ENCODE results near the gene TENM3. TPM values are rescaled to one million over a fixed set of nuclear protein-coding genes. Genes with fewer than 3 reads are reported as not detected.

Gene TENM3
- polyA plus RNA-seq, 1 of the 3 experiments (the other 2 are of a cell fraction): 10.4 TPM

GRCh38 chr4:182845618-182846017 is 602.4 kb downstream of the TENM3 start:
- Histone ChIP-seq H3K36me3 (replicated peaks in 1 of 2; ENCODE audit: control insufficient read depth in 1 of 2, insufficient read depth in 2 of 2, low read length in 1 of 2) (no peaks in the 10 kb centered on the region), H3K9me3 (no peaks in the 10 kb centered on the region), H3K27ac (ENCODE audit: low read depth in 2 of 2, low read length in 1 of 2) (no peak overlapping the region), H3F3A (replicated peaks; ENCODE audit: insufficient read depth) (no peaks in the 10 kb centered on the region), H3K4me2 (no peak overlapping the region), H3K79me2 (ENCODE audit: insufficient read depth) (no peaks in the 10 kb centered on the region), H3K9me2 (no peaks in the 10 kb centered on the region), H3K9ac (no peak overlapping the region), H3K4me1 (ENCODE audit: control insufficient read depth in 1 of 2, insufficient read depth in 2 of 2, low read depth in 1 of 2, low read length in 1 of 2) (no peaks in the 10 kb centered on the region; a peak in 1 of 4 replicates), H3K27me3 (ENCODE audit: insufficient read depth) (no peaks in the 10 kb centered on the region), H4K20me1 (ENCODE audit: insufficient read depth) (no peaks in the 10 kb centered on the region), H3K4me3 (ENCODE audit: low read depth in 2 of 2, low read length in 1 of 2) (no peak overlapping the region), H2AFZ (ENCODE audit: low read depth) (no peak overlapping the region)
- no peak for DNase-seq
- WGBS (ENCODE audit: low lambda C conversion rate): 60% methylated on average over 6 of the region's 6 CpGs
- no peak for TF ChIP-seq RXRA (IDR thresholded peaks at IDR 0.05; ENCODE audit: borderline replicate concordance, low read depth)
- TF ChIP-seq USF2 (IDR thresholded peaks at IDR 0.05; ENCODE audit: borderline replicate concordance, low read depth, low read length): no peak
- no peak for TF ChIP-seq REST (IDR thresholded peaks at IDR 0.05; ENCODE audit: low read depth, low read length)
- TF ChIP-seq TEAD4 (IDR thresholded peaks at IDR 0.05; ENCODE audit: borderline replicate concordance, insufficient read depth): no peak
- TF ChIP-seq MEF2A (IDR thresholded peaks at IDR 0.05; ENCODE audit: borderline replicate concordance, low read depth): no peak
- no peak for TF ChIP-seq SMC3 (IDR thresholded peaks at IDR 0.05; ENCODE audit: low read depth, low read length)
- no peak for TF ChIP-seq IRF3 (IDR thresholded peaks at IDR 0.05; ENCODE audit: low read depth, low read length)
- no peak for TF ChIP-seq TCF12 (IDR thresholded peaks at IDR 0.05)
- TF ChIP-seq CTCF (IDR thresholded peaks at IDR 0.05): no peak
- TF ChIP-seq CHD2 (IDR thresholded peaks at IDR 0.05; ENCODE audit: low read length, partially characterized antibody): no peak
- TF ChIP-seq MXI1 (IDR thresholded peaks at IDR 0.05; ENCODE audit: low read depth, low read length): no peak
- TF ChIP-seq NFIC (IDR thresholded peaks at IDR 0.05; ENCODE audit: borderline replicate concordance): no peak
- no peak for TF ChIP-seq MAX (IDR thresholded peaks at IDR 0.05; ENCODE audit: low read depth)
- no peak for TF ChIP-seq EP300 (IDR thresholded peaks at IDR 0.05; ENCODE audit: borderline replicate concordance in 1 of 2, low read depth in 1 of 2, low read length in 1 of 2)
- TF ChIP-seq USF1 (IDR thresholded peaks at IDR 0.05; ENCODE audit: borderline replicate concordance, low read depth): no peak
- TF ChIP-seq POLR2AphosphoS5 (IDR thresholded peaks at IDR 0.05; ENCODE audit: low read depth, low read length): no peak
- ChIA-PET CTCF (no interaction called here), POLR2A (no interaction called here)
